MM.1S (cell line): Measurements from ENCODE around the gene TMEM72.

ENCODE experiments used
- DNase-seq: peaks from one replicate; pipeline ENCODE4 v3.0.0-alpha.2; 2015
- H2AFZ ChIP-seq: fragments of 300-600 bp; sonication (generic); 2 replicates; pipeline ENCODE4 v1.6.0; 2016; ENCODE audit warnings: antibody characterized with exemption, low read length
- H3F3A ChIP-seq: fragments of 300-600 bp; sonication (generic); 2 replicates; pipeline ENCODE4 v1.6.1; 2016; ENCODE audit warnings: mild to moderate bottlenecking, antibody characterized with exemption, low read length, moderate library complexity, mixed read lengths; ENCODE audit not compliant: insufficient read depth
- H3K27ac ChIP-seq: fragments of 300-600 bp; sonication (generic); 2 replicates; pipeline ENCODE4 v1.5.1; 2016; ENCODE audit warnings: mild to moderate bottlenecking, low read length
- H3K27me3 ChIP-seq: fragments of 300-600 bp; sonication (generic); replicated peaks from 2 replicates; pipeline ENCODE4 v1.6.0; 2016; ENCODE audit warnings: low read length; ENCODE audit not compliant: insufficient read depth
- H3K36me3 ChIP-seq: fragments of 300-600 bp; sonication (generic); replicated peaks from 2 replicates; pipeline ENCODE4 v1.6.1; 2016; ENCODE audit warnings: mild to moderate bottlenecking, low read length, mixed read lengths; ENCODE audit not compliant: insufficient read depth
- H3K4me1 ChIP-seq: fragments of 300-600 bp; sonication (generic); 2 replicates; pipeline ENCODE4 v1.6.1; 2016; ENCODE audit warnings: low read length, mixed read lengths
- H3K4me2 ChIP-seq: fragments of 300-600 bp; sonication (generic); 2 replicates; pipeline ENCODE4 v1.6.0; 2016; ENCODE audit warnings: low read depth, low read length
- H3K4me3 ChIP-seq: fragments of 300-600 bp; sonication (generic); 2 replicates; pipeline ENCODE4 v1.5.1; 2016; ENCODE audit warnings: low read length, mixed read lengths
- H3K79me2 ChIP-seq: fragments of 300-600 bp; sonication (generic); 2 replicates; pipeline ENCODE4 v1.6.1; 2016; ENCODE audit warnings: mixed run types, low read length, mixed read lengths
- H3K9ac ChIP-seq: fragments of 300-600 bp; sonication (generic); 2 replicates; pipeline ENCODE4 v1.6.1; 2016; ENCODE audit warnings: low read length, mixed read lengths
- H3K9me2 ChIP-seq: fragments of 300-600 bp; sonication (generic); replicated peaks from 2 replicates; pipeline ENCODE4 v1.6.1; 2016; ENCODE audit warnings: mild to moderate bottlenecking, low read length, mixed read lengths; ENCODE audit not compliant: insufficient read depth
- H3K9me3 ChIP-seq: fragments of 300-600 bp; sonication (generic); replicated peaks from 2 replicates; pipeline ENCODE4 v1.6.1; 2016; ENCODE audit warnings: mild to moderate bottlenecking, low read length, mixed read lengths; ENCODE audit not compliant: insufficient read depth
- H4K20me1 ChIP-seq: fragments of 300-600 bp; sonication (generic); 2 replicates; pipeline ENCODE4 v1.6.1; 2016; ENCODE audit warnings: mild to moderate bottlenecking, low read length, moderate library complexity, mixed read lengths; ENCODE audit not compliant: insufficient read depth
- EZH2 ChIP-seq: fragments of 300-600 bp; sonication (generic); optimal IDR thresholded peaks from 2 replicates; pipeline ENCODE3; 2017; ENCODE audit warnings: low read depth, mild to moderate bottlenecking, antibody characterized with exemption, low read length, mixed read lengths
- EZH2phosphoT487 ChIP-seq: fragments of 300-600 bp; sonication (generic); IDR thresholded peaks from 2 replicates; pipeline ENCODE4 v1.6.1; 2018; ENCODE audit warnings: antibody characterized with exemption, low read length
- TF ChIP-seq, protein P1 (sequence below): fragments of 300-600 bp; sonication (generic); IDR thresholded peaks from 2 replicates; pipeline ENCODE4 v1.5.1; 2016; ENCODE audit warnings: antibody characterized with exemption, low read length, mixed read lengths

The TMEM72 gene

DNA sequence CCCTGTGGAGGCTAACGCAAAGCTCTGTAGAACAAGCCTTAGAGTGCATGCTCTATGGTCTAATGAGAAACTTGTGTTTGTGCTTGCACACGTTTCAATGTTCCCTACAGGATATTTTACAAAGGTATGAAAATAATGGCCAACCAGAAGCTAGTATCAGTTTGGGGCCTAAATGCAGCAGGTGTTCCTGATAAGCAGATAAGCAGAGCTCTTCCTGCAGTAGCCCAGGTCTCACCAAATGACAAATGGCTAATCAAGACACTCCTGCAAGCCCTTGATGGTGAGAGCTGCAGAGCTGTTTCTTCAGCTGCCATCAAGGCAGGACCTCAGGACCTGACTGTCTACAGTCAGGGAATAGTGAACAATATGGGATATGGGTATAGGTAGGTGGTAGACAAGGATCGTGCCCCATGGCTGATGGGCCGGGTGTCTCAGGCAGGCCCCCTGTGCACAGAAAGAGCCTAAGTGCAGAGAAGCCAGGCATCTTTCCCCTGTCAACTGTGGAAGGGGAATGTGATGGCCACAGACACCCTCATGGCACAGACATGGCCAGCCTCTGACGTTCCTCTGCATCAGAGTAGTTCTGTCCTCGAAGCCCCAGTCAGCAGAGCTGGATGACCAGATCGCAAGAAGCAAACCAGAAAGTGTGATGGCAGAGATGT lies 25.3 kb downstream of the TMEM72 start:
- no peaks in the 10 kb centered on the region for H3K9me3 ChIP-seq
- no peaks in the 10 kb centered on the region for H3F3A ChIP-seq
- H3K9me2 ChIP-seq = no peaks in the 10 kb centered on the region
- no peaks in the 10 kb centered on the region for H4K20me1 ChIP-seq
- no peak overlapping the region for H3K27ac ChIP-seq
- DNase-seq = no peak
- no peaks in the 10 kb centered on the region for H3K36me3 ChIP-seq
- H3K27me3 ChIP-seq = no peaks in the 10 kb centered on the region
- no peak overlapping the region for H3K4me3 ChIP-seq
- no peaks in the 10 kb centered on the region for H3K79me2 ChIP-seq
- H3K4me2 ChIP-seq = no peak overlapping the region
- TF ChIP-seq EZH2 (no peak), EZH2phosphoT487 (no peak)
- TF ChIP-seq, protein P1, sequence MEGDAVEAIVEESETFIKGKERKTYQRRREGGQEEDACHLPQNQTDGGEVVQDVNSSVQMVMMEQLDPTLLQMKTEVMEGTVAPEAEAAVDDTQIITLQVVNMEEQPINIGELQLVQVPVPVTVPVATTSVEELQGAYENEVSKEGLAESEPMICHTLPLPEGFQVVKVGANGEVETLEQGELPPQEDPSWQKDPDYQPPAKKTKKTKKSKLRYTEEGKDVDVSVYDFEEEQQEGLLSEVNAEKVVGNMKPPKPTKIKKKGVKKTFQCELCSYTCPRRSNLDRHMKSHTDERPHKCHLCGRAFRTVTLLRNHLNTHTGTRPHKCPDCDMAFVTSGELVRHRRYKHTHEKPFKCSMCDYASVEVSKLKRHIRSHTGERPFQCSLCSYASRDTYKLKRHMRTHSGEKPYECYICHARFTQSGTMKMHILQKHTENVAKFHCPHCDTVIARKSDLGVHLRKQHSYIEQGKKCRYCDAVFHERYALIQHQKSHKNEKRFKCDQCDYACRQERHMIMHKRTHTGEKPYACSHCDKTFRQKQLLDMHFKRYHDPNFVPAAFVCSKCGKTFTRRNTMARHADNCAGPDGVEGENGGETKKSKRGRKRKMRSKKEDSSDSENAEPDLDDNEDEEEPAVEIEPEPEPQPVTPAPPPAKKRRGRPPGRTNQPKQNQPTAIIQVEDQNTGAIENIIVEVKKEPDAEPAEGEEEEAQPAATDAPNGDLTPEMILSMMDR = no peak
- no peak overlapping the region for H3K9ac ChIP-seq
- H2AFZ ChIP-seq = no peak overlapping the region
- peaks cover 19% of the 10 kb centered on the region for H3K4me1 ChIP-seq

DNA sequence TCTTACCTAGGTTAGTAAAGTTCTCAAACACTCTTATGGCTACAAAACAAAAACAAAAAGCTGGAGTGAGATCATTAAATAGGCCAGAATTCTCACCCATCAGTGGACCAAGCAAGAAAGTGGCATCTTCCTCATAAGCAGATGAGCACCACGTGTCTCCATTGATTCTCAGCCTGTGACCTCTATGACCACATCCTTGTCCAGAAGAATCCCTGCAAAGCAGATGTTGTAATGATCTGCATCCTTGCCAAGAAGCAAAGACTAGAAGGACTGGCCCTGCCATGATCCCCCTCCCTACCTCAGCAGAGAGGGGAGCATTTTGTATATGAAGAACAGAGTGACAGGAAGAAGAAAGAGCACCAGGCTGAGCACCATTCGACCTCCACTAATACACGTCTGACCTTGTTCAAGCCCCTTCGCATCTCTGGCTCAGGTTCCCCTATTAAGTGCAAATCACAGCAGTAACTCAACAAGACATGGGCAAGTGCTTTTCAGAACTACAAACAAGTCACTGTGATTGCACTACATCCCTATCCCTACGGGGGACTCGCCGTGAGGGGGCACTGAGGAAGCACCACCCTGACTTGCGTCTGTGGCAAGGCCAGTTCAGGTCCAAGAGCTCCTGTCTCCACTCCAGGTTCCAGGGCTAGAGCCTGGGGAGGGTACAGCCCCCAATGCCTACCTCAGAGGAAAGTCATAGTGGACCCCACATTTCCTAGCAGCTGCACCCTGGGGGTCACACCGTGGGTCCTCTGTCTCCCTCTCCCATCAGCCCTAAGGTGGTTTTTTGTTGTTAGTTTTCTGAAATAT lies 26.3 kb downstream of the TMEM72 start:
- Histone ChIP-seq H3K9me3 (no peaks in the 10 kb centered on the region), H3K9ac (no peak overlapping the region), H3K27ac (no peak overlapping the region), H3K4me1 (peaks cover 19% of the 10 kb centered on the region), H3F3A (no peaks in the 10 kb centered on the region), H3K4me3 (no peak overlapping the region), H3K27me3 (no peaks in the 10 kb centered on the region), H2AFZ (no peak overlapping the region), H3K9me2 (no peaks in the 10 kb centered on the region), H4K20me1 (no peaks in the 10 kb centered on the region), H3K4me2 (no peak overlapping the region), H3K79me2 (no peaks in the 10 kb centered on the region), H3K36me3 (no peaks in the 10 kb centered on the region)
- no peak for DNase-seq
- TF ChIP-seq EZH2 = no peak
- no peak for TF ChIP-seq EZH2phosphoT487
- TF ChIP-seq, protein P1 = no peak

DNA sequence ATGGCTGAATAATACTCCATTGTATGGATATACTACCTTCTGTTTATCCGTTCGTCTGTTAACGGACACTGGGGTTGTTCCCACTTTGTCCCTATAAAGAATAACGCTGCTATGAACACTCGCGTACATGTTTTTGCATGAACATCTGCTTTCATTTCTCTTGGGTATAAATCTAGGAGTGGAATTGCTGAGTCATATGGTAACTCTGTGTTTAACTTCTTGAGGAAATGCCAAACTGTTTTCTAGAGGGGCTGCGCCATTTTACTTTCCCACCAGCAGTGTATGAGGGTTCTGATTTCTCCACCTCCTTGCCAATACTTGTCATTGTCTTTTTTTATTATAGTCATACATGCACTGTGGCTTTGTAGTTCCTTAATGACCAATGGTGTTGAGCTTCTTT lies 27.8 kb downstream of the TMEM72 start:
- no peak overlapping the region for H2AFZ ChIP-seq
- H3K36me3 ChIP-seq = no peaks in the 10 kb centered on the region

More for the DNA sequence above, 27.8 kb downstream of the TMEM72 start:
- no peaks in the 10 kb centered on the region for H4K20me1 ChIP-seq
- TF ChIP-seq EZH2 (no peak), EZH2phosphoT487 (no peak)
- TF ChIP-seq, protein P1 = no peak
- no peaks in the 10 kb centered on the region for H3K79me2 ChIP-seq
- no peaks in the 10 kb centered on the region for H3K9me3 ChIP-seq
- H3K27me3 ChIP-seq = no peaks in the 10 kb centered on the region
- H3K4me2 ChIP-seq = no peak overlapping the region
- DNase-seq = no peak
- H3K4me3 ChIP-seq = no peak overlapping the region
- H3F3A ChIP-seq = peaks cover under 1% of the 10 kb centered on the region; the same call in 1 of the 2 replicates
- H3K9ac ChIP-seq = no peak overlapping the region
- no peaks in the 10 kb centered on the region for H3K9me2 ChIP-seq
- peaks cover 10% of the 10 kb centered on the region for H3K4me1 ChIP-seq
- H3K27ac ChIP-seq = no peak overlapping the region
